HG02763 (cell line): Measurements from ENCODE around the gene KRT73.
"Not testable (repeated sequence)": the region's sequence is repeated elsewhere in the genome, so short reads cannot be mapped to it uniquely, and the experiment has no call there.

Experiments
- ATAC-seq: cut with Tn5 transposase; IDR thresholded peaks from one replicate; pipeline ENCODE4 v1.9.1; 2021; ENCODE audit warnings: mild to moderate bottlenecking, moderate library complexity; ENCODE audit not compliant: unreplicated experiment

The KRT73 gene

GRCh38 chr12:52603314-52603713 is 15.0 kb downstream of the KRT73 start:
- ATAC-seq, result no peak

- ATAC-seq, result no peak
These were observed 15.8 kb downstream of the KRT73 start for GRCh38 chr12:52602552-52602951.

GRCh38 chr12:52601671-52602070 is 16.7 kb downstream of the KRT73 start:
- no peak for ATAC-seq

- no peak for ATAC-seq
These were observed 17.3 kb downstream of the KRT73 start, which contains the start of gene KRT72 for GRCh38 chr12:52600941-52601481. TSS of gene KRT72 (minus strand) at chr12:52601463. CDS start at chr12:52601452, 11 bp downstream.

- ATAC-seq, result no peak
These were observed 17.9 kb downstream of the KRT73 start for GRCh38 chr12:52600475-52600874.

- ATAC-seq, result no peak
These were observed 18.3 kb downstream of the KRT73 start for GRCh38 chr12:52600071-52600470.

- ATAC-seq, result no peak
These were observed 19.4 kb downstream of the KRT73 start for GRCh38 chr12:52598966-52599365.

- not testable (repeated sequence) for ATAC-seq
These were observed 24.1 kb downstream of the KRT73 start for GRCh38 chr12:52594237-52594636.

GRCh38 chr12:52591521-52591920 is 26.8 kb downstream of the KRT73 start:
- no peak for ATAC-seq

- ATAC-seq, result no peak
These were observed 28.3 kb downstream of the KRT73 start for GRCh38 chr12:52590021-52590420.

- no peak for ATAC-seq
These were observed 30.8 kb downstream of the KRT73 start for GRCh38 chr12:52587563-52587962.

GRCh38 chr12:52585946-52586345 is 32.4 kb downstream of the KRT73 start:
- ATAC-seq, result no peak

GRCh38 chr12:52585066-52585465 is 33.3 kb downstream of the KRT73 start:
- no peak for ATAC-seq

- ATAC-seq, result no peak
These were observed 34.1 kb downstream of the KRT73 start for GRCh38 chr12:52584156-52584682.

GRCh38 chr12:52582971-52583456 is 35.3 kb downstream of the KRT73 start:
- no peak for ATAC-seq

GRCh38 chr12:52582486-52582885 is 35.9 kb downstream of the KRT73 start:
- no peak for ATAC-seq

- no peak for ATAC-seq
These were observed 36.9 kb downstream of the KRT73 start for GRCh38 chr12:52581481-52581880.

GRCh38 chr12:52581066-52581465 is 37.3 kb downstream of the KRT73 start:
- ATAC-seq, result no peak

- ATAC-seq, result no peak
These were observed 37.9 kb downstream of the KRT73 start for GRCh38 chr12:52580496-52580895.

GRCh38 chr12:52579468-52580465 is 38.6 kb downstream of the KRT73 start:
- ATAC-seq, result no peak

GRCh38 chr12:52578469-52578868 is 39.9 kb downstream of the KRT73 start:
- ATAC-seq, result no peak

GRCh38 chr12:52577316-52577715 is 41.0 kb downstream of the KRT73 start:
- no peak for ATAC-seq
